HS-5 (cell line): ENCODE results near the gene NARS2.
"Not testable (repeated sequence)": the region's sequence is repeated elsewhere in the genome, so short reads cannot be mapped to it uniquely, and the experiment has no call there.

Experiments
- DNase-seq: peaks from one replicate; pipeline ENCODE4 v3.0.0-alpha.2; 2012; ENCODE audit warnings: low read depth

NARS2 gene

DNA sequence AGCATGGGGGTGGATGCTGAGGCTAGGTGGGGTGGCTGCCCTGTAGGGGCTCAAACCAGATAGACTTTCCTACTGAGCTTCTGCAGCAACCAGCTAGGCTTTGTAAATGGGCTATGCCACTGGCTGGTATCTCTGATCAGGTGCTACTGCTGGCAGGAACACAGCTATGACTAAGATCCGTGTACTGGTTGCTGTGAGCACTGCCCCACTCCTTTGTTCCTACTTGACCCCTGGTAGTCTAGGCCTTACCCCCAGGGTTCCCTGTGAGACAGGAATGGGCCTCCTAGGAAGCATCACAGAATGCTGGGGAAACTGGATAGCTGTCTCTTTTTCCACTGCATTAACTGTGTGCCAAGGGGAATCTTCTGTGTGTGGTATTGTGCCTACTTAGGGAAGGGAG, 98.6 kb downstream of the NARS2 start:
- no peak for DNase-seq

DNA sequence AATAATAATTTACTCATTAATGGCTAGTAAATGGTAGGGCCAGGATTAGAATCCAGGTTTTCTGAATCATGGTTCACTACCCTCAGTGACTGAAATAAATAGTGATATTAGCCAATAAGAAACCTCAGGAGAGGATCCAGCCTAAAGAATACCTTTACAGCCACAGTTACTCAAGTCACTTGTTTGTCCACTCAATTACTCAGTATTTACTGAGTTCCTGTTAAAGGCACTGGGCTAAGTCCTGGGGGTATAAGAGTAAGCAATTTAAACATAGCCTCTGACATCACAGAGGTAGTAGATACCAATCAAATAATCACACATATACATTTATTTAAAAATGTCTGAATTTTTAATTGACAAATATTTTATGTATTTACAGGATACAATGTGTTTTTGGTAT, 100.2 kb downstream of the NARS2 start:
- no peak for DNase-seq

DNA sequence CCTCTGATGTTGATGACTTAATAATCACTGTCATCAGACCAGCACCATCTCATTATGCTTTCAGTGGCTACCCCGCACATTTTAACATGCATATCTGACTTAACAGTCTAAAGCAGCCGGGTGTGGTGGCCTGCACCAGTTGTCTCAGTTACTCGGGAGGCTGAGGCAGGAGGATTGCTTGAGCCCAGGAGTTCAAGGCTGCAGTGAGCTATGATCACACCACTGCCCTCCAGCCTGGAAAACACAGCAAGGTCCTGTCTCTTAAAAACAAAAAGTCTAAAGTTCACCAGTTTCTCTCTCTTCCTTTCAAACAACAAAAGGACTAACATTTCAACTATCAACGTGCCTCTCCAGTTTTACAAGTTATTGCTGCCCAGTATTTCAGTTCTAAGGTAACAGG, 101.8 kb downstream of the NARS2 start:
- DNase-seq, result no peak

DNA sequence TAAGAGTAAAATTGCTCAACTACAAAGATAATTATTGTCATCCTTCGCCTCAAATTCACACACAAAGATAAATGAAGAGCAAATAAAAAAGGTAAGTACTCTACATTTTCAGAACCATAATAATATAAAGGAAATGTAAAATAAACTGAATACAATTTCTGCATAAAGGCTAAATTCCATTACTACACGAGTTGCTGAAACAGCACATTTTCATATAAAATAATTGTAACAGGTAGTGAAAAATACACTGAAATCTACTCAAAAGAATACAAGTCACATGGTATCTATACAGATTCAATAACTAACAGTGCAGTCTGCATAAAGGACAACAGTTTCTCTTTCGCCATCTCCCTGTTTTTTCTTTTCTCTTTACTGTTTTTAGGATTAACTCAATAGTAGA, 102.3 kb downstream of the NARS2 start:
- no peak for DNase-seq

DNA sequence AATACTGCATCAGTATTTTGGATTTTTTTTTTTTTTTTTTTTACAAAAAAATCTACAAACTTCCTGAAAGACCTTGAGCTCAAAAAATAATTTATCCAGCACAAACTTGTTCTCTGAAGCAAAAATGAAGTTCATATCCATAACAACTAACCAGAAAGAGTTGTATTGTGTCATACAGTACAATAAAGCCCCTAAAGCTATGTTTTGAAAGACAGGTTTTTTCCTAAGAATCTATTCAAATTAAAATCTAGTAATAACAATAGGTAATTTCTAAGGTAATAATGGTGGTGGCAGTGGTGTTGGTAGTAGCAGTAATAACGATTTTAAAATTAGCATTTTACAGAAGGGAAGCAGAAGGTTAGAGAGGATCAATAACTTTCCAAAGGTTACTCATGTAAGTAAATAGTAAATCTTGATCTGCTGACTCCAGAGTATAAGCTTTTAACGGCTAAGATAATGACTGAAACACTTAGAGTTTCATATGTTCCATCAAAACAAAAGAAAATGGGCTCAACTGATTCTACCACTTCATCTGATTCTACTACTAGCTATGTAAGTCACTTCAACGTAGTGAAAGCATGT, 103.7 kb downstream of the NARS2 start:
- DNase-seq, result no peak

DNA sequence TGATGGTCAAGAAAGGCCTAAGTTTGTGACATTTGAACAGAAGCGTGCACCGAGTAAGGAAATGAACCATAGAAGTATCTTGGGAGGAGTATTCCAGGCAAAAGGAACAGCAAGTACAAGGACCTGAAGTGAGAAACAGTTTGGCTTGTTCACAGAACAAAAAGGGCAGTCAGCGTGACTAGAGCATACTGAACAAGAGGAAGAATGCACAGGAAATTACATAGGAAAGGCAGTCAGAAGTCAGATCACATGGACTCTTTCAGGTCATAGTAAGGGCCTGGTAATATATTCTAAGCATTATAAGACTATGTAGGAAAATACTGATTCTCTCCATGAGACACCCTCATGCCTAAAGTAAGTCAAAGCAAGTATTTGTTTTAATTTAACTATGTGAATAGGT, 104.8 kb downstream of the NARS2 start:
- no peak for DNase-seq

DNA sequence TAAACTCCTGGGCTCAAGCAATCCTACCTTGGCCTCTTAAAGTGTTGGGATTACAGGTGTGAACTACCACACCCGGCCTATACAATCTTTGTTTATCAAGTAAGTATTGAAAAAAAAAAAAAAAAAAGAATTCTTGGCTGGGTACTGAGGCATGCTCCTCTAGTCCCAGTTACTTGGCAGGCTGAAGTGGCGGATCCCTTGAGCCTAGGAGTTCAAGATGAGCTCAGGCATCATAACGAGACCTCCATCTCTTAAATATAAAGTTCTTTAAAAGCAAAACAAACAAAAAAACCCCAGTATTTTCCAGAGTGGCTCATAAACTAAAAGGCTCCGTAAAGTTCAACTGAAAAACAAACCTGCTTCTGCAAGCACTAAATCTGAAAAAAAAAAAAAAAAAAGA, 106.7 kb downstream of the NARS2 start:
- no peak for DNase-seq

DNA sequence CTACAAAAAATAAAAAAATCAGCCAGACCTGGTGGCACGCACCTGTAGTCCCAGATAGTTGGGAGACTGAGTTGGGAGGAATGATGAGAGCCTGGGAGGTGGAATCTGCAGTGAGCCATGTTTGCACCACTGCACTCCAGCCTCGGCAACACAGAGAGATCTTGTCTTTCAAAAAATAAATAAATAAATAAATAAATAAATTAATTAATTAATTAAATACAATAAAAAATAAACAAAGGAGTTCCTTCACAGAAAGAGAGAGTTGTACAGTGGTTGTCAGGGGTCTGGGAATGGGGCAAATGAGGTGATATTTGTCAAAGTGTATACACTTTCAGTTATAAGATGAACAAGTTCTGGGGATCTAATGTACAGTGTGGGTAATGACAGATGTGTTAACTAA, 107.3 kb downstream of the NARS2 start:
- no peak for DNase-seq

DNA sequence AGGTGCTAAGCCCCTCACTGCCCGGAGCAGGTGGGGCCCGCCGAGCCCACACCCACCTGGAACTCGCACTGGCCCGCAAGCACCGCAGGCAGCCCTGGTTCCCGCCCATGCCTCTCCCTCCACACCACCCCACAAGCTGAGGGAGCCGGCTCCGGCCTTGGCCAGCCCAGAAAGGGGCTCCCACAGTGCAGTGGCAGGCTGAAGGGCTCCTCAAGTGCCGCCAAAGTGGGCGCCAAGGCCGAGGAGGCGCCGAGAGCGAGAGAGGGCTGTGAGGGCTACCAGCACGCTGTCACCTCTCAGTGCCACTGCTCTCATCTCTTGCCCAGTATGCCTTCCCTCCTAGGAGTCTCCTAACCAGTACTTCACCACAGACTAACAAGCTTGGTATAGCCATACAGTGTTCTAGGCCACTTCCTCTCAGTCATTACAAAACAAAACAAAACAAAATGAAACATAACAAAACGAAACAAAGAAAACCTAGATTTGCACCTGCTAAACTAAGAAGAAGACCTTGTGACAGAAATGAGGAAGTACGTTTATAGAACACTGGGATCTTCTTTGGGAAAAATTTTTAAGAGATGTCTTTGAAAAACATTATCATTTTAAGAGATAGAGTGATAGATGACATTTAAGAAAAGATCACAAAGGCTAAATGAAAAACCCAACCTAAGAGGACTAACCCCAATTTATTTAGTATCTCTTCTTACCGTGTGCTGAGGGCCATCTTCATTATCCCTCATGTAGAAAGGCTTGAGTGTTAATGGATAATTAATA, 109.3 kb downstream of the NARS2 start:
- no peak for DNase-seq

DNA sequence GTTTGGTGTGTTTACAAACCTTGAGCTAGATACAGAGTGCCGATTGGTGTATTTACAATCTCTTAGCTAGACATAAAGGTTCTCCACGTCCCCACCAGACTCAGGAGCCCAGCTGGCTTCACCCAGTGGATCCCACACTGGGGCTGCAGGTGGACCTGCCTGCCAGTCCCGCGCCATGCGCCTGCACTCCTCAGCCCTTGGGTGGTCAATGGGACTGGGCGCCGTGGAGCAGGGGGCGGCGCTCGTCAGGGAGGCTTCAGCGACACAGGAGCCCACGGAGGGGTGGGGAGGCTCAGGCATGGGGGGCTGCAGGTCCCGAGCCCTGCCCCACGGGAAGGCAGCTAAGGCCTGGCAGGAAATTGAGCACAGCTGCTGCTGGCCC, 109.9 kb downstream of the NARS2 start:
- not testable (repeated sequence) for DNase-seq

DNA sequence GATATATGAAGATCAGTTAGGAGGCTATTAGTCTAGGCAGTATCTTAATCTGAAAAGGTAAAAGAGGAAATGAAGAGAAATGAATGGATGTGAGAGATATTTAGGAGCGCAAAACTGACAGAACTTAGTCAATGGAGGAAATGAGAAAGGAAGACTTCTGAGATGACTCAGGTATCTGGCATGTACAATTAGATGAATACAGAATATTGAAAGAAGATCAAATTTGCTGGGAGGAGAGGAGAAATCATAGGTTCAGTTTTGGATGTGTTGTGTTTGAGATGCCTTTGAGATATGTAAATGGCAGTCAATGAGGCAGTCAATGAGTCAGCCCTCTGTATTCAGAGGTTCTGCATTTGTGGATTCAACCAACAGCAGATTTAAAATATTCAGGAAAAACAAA, 114.2 kb downstream of the NARS2 start:
- DNase-seq, result peak; percentile 37

DNA sequence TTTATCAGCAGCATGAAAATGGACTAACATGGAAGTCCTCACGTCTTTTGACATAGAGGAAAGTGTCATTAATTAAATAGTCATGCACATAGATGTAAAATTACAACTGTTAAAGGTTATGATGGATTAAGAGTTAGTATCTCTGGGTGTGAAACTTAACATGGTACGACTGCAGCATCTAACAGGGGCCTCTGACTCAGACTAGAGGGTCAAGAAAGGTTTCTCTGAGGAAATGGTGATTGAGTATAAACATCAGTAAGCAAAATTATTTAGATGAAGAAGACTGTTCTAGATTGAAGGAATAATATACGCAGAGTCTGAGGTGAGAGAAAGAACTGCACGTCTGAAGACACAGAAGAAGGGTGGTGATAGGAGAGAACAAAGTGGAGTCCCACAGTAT, 114.9 kb downstream of the NARS2 start:
- no peak for DNase-seq

DNA sequence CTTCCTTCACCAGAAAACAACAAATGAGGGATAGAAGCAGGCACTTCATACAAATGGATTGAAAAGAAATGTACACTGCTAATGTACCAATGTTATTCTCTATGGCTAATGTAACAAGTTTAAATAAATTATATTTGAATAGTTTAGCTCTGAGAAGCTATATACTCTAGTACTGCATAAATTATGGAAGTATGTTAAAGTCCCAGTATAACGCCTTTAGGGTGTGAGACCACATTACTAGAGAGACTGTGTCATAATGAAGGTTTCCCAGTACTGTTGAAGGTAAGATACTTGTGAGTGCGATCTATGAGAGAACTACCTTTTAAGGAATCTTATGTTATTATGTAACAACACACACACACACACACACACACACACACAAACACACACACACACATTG, 117.2 kb downstream of the NARS2 start:
- no peak for DNase-seq

DNA sequence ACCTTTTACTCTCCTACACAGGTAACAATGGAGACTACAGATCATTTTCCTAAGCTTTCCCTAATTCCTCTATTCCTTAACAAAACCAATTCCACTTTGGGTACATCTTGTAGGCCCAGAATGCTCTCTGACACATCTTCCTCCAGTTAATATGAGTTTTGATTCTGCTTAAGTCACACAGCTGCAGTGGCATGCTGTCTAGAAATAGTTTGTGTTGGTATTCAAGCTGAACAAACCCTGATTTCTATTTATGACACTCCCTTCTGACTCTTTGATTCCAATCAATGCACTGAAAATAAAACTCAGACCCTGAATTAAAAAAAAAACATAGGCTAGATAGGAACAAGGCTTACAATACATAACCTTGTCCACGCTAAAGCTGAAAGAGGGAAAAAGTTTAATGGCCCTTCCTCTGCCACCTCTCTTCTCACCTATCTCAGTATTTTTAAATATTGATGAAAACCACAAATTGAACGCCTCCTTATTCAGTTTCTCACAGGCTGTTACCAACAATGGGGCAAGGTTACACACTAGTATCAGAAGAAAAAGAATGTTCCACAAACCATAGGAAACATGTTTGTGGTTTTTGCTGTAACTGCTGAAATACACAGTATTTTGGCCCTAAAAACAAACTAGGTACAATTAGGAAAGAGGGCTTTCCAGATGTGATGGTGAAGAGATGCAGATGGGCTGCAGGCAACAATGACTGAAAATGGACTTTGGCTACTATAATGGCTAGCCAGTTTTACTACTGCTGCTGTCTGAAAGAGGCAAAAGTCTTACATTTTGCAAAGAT, 121.3 kb downstream of the NARS2 start:
- no peak for DNase-seq

DNA sequence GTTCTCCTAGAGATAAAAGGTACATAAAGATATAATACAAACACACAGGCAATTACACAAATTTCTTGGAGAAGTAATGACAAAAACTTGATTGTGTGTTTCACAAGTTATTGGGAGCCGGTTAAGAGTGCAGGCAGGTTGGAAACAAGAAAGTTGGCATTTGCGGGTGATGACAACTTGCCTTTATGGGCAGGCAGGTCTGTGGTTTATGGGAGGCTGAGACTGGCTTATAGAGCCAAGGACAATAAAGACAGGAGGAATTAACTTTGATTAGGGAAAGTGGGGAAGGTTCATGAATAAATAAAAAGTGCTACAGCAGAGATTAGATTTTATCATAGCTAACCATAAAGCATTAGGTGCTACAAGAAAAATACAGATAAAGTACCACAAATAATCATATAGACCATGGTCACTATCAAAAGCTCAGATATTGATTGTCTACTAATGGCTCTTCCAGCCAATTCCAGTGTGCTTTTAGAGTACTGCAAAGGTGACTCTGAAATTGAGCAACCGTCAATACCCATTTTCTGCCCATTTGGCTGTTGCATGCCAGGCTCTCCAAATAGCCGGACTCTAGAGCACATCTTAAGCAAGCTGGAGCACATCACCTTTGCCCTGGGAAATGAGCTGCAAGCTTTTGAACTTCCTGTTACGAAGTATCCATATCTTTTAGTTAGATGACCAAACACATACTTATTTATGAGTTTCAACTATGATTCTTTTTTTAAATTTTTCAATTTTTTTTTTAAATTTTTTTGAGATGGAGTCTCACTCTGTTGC, 123.1 kb downstream of the NARS2 start:
- no peak for DNase-seq

DNA sequence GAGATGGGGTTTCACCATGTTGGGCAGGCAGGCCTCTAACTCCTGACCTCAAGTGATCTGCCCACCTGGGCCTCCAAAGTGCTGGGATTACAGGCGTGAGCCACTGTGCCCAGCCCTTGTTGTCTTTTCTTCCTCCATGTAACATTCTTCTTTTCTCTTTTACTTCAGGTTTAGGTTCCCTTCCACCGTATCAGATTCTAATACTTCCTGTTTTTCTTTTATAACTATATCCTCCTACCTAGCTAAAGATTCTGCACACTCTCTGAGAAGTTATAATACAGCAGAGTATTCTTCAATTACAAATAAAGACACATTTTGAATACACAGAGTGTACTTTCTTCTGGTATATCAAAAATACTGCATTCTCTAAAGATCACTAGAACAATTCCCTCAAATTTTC, 123.8 kb downstream of the NARS2 start:
- no peak for DNase-seq

DNA sequence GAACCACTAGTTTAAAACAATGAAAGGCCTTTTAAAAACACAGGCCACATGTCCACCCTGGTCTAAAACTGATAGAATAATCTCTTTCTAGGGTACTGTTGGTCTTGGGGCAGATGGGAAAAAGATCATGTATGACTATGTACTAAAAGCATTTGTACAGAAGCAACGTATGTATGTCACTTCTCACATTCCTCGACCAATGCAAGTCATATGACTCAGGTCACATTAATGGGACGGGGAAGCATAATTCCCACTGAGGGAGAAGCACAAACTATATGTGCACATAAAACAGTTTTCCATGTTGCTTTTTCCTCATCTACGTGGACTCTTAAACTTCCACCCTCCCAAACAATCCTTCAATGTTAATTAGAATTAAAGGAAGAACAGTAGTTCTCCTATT, 124.8 kb downstream of the NARS2 start:
- DNase-seq, result peak; percentile 6

DNA sequence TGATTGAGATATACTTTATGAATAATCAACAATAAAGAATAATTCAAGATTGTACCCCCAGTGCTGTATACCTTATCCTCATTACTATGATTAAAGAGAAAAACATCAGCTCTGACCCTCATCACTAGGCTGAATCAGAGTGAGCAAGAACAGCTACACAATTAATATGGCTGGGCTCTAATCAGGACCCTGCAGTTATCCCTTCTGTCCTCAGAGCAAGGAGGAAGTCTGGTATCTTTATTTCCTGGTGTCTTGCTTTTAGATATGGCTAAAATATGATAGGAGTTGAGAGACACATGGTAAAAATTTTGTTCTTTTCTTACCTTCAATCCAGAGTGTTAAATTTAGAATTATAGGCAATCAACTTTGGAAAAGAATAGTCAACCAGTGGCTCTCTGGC, 128.5 kb downstream of the NARS2 start:
- no peak for DNase-seq

DNA sequence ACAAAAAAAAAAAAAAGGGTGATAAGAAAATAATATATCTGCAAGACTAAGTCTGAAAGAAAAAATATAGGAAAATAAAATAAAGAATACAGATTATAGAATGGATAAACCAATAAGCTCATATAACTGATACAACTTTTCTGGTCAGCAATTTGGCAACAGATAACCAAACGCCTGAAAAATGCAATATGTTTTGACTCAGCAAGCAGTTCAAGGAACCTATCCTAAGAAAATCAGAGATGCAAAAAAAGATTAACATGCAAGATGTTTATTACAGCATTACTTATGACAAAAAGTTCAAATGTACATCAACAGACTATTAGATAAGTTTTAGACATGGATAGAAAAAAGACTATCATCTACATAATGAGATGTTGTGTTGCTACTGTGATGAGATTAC, 129.9 kb downstream of the NARS2 start:
- DNase-seq, result no peak

DNA sequence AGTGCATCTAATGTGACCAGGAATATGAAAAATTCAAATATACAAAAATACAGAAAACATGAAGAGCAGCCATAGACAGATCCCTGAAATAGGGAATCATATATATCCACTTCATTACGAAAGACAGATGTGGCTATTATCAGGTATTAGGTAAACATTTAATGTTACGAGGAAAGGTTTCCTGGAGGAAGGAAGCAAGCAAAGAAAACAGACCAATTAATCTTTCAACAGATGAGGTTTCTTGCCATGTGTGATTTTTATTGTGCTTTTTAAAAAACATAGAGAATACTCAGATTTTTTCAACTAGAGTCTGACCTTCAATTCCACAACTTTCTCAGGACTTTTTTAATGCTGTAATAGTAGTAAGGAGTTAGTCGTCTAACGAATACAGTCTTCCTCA, 132.7 kb downstream of the NARS2 start:
- no peak for DNase-seq

DNA sequence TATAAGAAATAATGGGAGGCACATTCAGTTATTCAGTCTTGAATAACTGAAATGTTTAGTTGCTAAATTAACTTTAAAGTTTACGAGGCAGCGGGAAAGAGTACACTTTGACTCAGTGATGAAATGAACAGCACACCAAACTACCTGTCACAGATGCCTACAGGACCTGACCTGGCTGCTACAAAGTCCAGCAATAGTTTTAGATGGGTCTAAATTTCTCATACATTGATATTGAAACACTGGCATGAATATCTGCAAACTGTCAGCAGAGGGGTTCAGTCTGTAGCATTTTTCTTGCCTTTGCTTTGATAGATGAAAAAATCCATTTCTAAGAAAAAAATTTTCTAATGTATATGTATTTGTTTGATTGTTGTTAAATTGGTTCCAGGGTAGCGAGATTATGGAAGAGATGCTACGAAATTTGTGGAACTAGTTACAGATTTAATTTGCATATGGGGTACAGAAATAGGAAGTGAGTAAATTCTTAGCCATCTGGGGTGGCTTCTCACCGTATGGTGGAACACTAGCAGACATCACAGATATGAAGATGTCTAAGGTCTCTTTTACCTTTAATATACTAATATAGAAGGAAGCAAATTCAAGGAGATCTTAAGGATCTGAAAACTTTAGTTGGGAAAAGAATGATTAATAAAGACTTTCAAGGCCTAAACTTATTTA, 136.2 kb downstream of the NARS2 start:
- no peak for DNase-seq

DNA sequence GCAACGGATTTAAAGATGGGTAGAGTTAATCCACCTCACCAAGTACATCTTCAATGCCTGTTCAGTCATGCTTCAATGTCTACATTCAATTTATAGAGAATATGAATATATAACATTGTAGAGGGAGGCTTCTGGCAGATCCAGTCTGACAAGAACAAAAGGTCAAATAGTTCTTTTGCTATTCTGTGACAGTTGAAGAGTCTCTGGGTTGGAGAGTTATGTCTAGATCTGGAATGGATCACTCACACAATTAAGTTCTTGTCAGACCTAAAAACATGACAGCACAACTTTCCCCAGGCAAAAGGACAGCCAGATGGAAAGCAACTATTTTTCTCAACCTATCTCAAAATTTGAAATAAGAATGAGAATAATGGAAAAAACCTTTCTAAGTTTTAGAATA, 141.7 kb downstream of the NARS2 start:
- DNase-seq, result no peak
